GM21528 (cell line): Measurements from ENCODE around the gene BCL6B.
A peak's percentile ranks its signal among the peaks of the same experiment; 100 is the strongest.

Experiments
- ATAC-seq: cut with Tn5 transposase; IDR thresholded peaks from one replicate; pipeline ENCODE4 v1.9.1; 2021; ENCODE audit warnings: mild to moderate bottlenecking, moderate library complexity; ENCODE audit not compliant: unreplicated experiment, low FRiP score

The BCL6B gene

GRCh38 chr17:7007143-7007542 lies 15.7 kb upstream of the BCL6B start:
- no peak for ATAC-seq

GRCh38 chr17:7010523-7010922 lies 12.3 kb upstream of the BCL6B start:
- ATAC-seq, result no peak

- ATAC-seq, result no peak
These were observed 11.4 kb upstream of the BCL6B start for GRCh38 chr17:7011415-7011814.

GRCh38 chr17:7011942-7012254 lies 11.0 kb upstream of the BCL6B start:
- no peak for ATAC-seq

- ATAC-seq, result peak; percentile 71
These were observed 8.4 kb upstream of the BCL6B start for GRCh38 chr17:7014261-7014994.

GRCh38 chr17:7014995-7015958 lies 7.6 kb upstream of the BCL6B start:
- peak; percentile 18 for ATAC-seq

GRCh38 chr17:7016418-7016817 lies 6.4 kb upstream of the BCL6B start:
- ATAC-seq, result no peak

GRCh38 chr17:7016886-7017826 lies 5.7 kb upstream of the BCL6B start:
- ATAC-seq, result no peak

- no peak for ATAC-seq
These were observed 5.0 kb upstream of the BCL6B start for GRCh38 chr17:7017827-7018200.

GRCh38 chr17:7018331-7018964 lies 4.4 kb upstream of the BCL6B start:
- no peak for ATAC-seq

- no peak for ATAC-seq
These were observed 3.5 kb upstream of the BCL6B start for GRCh38 chr17:7019367-7019766.

- ATAC-seq, result no peak
These were observed 2.9 kb upstream of the BCL6B start for GRCh38 chr17:7019839-7020519.

- no peak for ATAC-seq
These were observed 1.8 kb upstream of the BCL6B start for GRCh38 chr17:7020894-7021664.

GRCh38 chr17:7021993-7022778 lies 664 bp upstream of the BCL6B start:
- ATAC-seq, result peak; percentile 49

GRCh38 chr17:7023576-7024401 lies 939 bp downstream of the BCL6B start:
- ATAC-seq, result no peak

- ATAC-seq, result no peak
These were observed 1.5 kb downstream of the BCL6B start for GRCh38 chr17:7024402-7024785.

GRCh38 chr17:7025245-7025644 lies 2.4 kb downstream of the BCL6B start:
- no peak for ATAC-seq
